GM12878 (cell line): ENCODE data around the gene POLK. TPM values are rescaled to one million over a fixed set of nuclear protein-coding genes. Genes with fewer than 3 reads are reported as not detected.
A peak's percentile ranks its signal among the peaks of the same experiment; 100 is the strongest.

Experiments used
- ATAC-seq: fragments of 200-7000 bp; cut with Tn5 transposase; 3 replicates; pipeline ENCODE4 v1.9.1; 2020; ENCODE audit warnings: mild to moderate bottlenecking, moderate library complexity
- BruUV-seq: library from RNA; stranded (reverse); fragments of 400-500 nt; replicated peaks from 2 replicates; lab custom pipeline; 2021; lab: Mats Ljungman, UMichigan
- CTCF ChIA-PET: fragments of 300-600 bp; sonication (Branson Sonifier 250); formaldehyde crosslinking; extraction: SDS; loops from one replicate; lab custom pipeline; 2021; ENCODE audit warnings: inconsistent platforms; lab: Yijun Ruan, JAX
- POLR2A ChIA-PET: fragments of 350-600 bp; formaldehyde crosslinking; extraction: SDS; loops from one replicate; lab custom pipeline; 2021; ENCODE audit warnings: inconsistent platforms; lab: Charles Lee
- RAD21 ChIA-PET: fragments of 300-600 bp; sonication (Branson Sonifier 250); formaldehyde crosslinking; loops from one replicate; lab custom pipeline; 2023; ENCODE audit warnings: antibody characterized with exemption; ENCODE audit not compliant: unreplicated experiment; lab: Charles Lee
- SMC1A ChIA-PET: fragments of 300-600 bp; sonication (Branson Sonifier 250); formaldehyde crosslinking; loops from one replicate; lab custom pipeline; 2023; ENCODE audit not compliant: unreplicated experiment, uncharacterized antibody; lab: Charles Lee
- DNase-seq: peaks from one replicate; pipeline ENCODE4 v3.0.0-alpha.2; 2011; ENCODE audit warnings: low read depth, low spot score
- FAIRE-seq: peaks from 3 replicates; lab custom pipeline; 2011; peaks lifted over from hg19 to GRCh38; lab: Jason Lieb, UNC
- H2AFZ ChIP-seq: 2 replicates; pipeline ENCODE4 v1.6.0; 2011; ENCODE audit warnings: low read depth, low read length, control low read depth; ENCODE audit not compliant: control insufficient read depth
- H3K27ac ChIP-seq: 2 replicates; pipeline ENCODE4 v1.5.1; 2011; ENCODE audit warnings: control low read depth; ENCODE audit not compliant: control insufficient read depth, insufficient read depth
- H3K27me3 ChIP-seq, 2 experiments: replicated peaks in 1 of 2; 2 replicates each; pipeline versions ENCODE4 v1.6.0 to v1.6.1; 2011; ENCODE audit warnings: low read length in 1 of 2; ENCODE audit not compliant: control insufficient read depth in 2 of 2, insufficient read depth in 2 of 2
- H3K36me3 ChIP-seq, 2 experiments: 2 replicates each; pipeline ENCODE4 v1.5.1; 2011; ENCODE audit warnings: low read length in 1 of 2; ENCODE audit not compliant: control insufficient read depth in 2 of 2, insufficient read depth in 2 of 2
- H3K4me1 ChIP-seq: 2 replicates; pipeline ENCODE4 v1.6.1; 2011; ENCODE audit warnings: mild to moderate bottlenecking, low read length, moderate library complexity, mixed read lengths; ENCODE audit not compliant: control insufficient read depth, insufficient read depth
- H3K4me2 ChIP-seq: 2 replicates; pipeline ENCODE4 v1.6.0; 2011; ENCODE audit warnings: control low read depth; ENCODE audit not compliant: control insufficient read depth, insufficient read depth
- H3K4me3 ChIP-seq: fragments of 200-600 bp; sonication (generic); 2 replicates; pipeline ENCODE4 v1.5.1; 2016
- H3K79me2 ChIP-seq: 2 replicates; pipeline ENCODE4 v1.6.0; 2011; ENCODE audit warnings: low read length; ENCODE audit not compliant: control insufficient read depth, insufficient read depth
- H3K9ac ChIP-seq: 2 replicates; pipeline ENCODE4 v1.8.0; 2011; ENCODE audit warnings: low read length, control low read depth, mixed read lengths; ENCODE audit not compliant: control insufficient read depth, insufficient read depth
- H3K9me3 ChIP-seq: replicated peaks from 3 replicates; pipeline ENCODE4 v1.5.1; 2011; ENCODE audit warnings: mild to moderate bottlenecking, low read length; ENCODE audit not compliant: control insufficient read depth, insufficient read depth
- H4K20me1 ChIP-seq: 2 replicates; pipeline ENCODE4 v1.6.0; 2011; ENCODE audit not compliant: control insufficient read depth, insufficient read depth
- CEBPB ChIP-seq, 2 experiments: fragments of 150-350 bp in 1 of 2; IDR thresholded peaks; 2 replicates each; pipeline ENCODE4 v1.6.1; 2012 to 2014; ENCODE audit warnings: low read depth in 2 of 2, low read length in 2 of 2, borderline replicate concordance in 1 of 2, inconsistent platforms in 1 of 2
- FOXM1 ChIP-seq: IDR thresholded peaks from 2 replicates; pipeline ENCODE4 v1.6.1; 2012; ENCODE audit warnings: low read depth, mild to moderate bottlenecking, inconsistent platforms, low read length, moderate library complexity
- MXI1 ChIP-seq: fragments of 150-350 bp; IDR thresholded peaks from 2 replicates; pipeline ENCODE4 v1.6.1; 2011; ENCODE audit warnings: low read depth, mild to moderate bottlenecking, inconsistent platforms, low read length, improper control_type of control experiment
- NFYA ChIP-seq: IDR thresholded peaks from 2 replicates; pipeline ENCODE4 v1.6.1; 2011; ENCODE audit warnings: low read depth, mild to moderate bottlenecking, low read length, improper control_type of control experiment, borderline replicate concordance
- NR2C1 ChIP-seq: fragments of 450-650 bp; IDR thresholded peaks from 2 replicates; pipeline ENCODE4 v1.6.1; 2017; ENCODE audit warnings: antibody characterized with exemption, mild to moderate bottlenecking, moderate library complexity
- NR2C2 ChIP-seq: IDR thresholded peaks from 2 replicates; pipeline ENCODE4 v1.6.1; 2011; ENCODE audit warnings: borderline replicate concordance, low read depth; ENCODE audit not compliant: control insufficient read depth, insufficient read length
- RAD21 ChIP-seq: IDR thresholded peaks from 2 replicates; pipeline ENCODE4 v1.6.1; 2011; ENCODE audit warnings: mild to moderate bottlenecking, low read depth, low read length, moderate library complexity; ENCODE audit not compliant: insufficient read depth
- RELA ChIP-seq: fragments of 450-650 bp; IDR thresholded peaks from 2 replicates; pipeline ENCODE4 v1.8.0; 2014; ENCODE audit warnings: borderline replicate concordance; ENCODE audit not compliant: partially characterized antibody
- SMARCA5 ChIP-seq: fragments of 450-650 bp; IDR thresholded peaks from 2 replicates; pipeline ENCODE4 v1.6.1; 2017; ENCODE audit warnings: mild to moderate bottlenecking
- SP1 ChIP-seq: IDR thresholded peaks from one replicate; pipeline ENCODE4 v1.6.1; 2011; ENCODE audit warnings: low read depth, low read length
- STAT1 ChIP-seq: fragments of 450-650 bp; conservative IDR thresholded peaks from 2 replicates; pipeline ENCODE4 v1.6.1; 2014; ENCODE audit warnings: antibody characterized with exemption, mild to moderate bottlenecking
- YBX1 ChIP-seq: fragments of 450-650 bp; IDR thresholded peaks from 2 replicates; pipeline ENCODE4 v1.6.1; 2016; ENCODE audit warnings: antibody characterized with exemption
- ZBED1 ChIP-seq: IDR thresholded peaks from 2 replicates; pipeline ENCODE4 v1.6.1; 2016; ENCODE audit warnings: borderline replicate concordance
- ZNF217 ChIP-seq: fragments of 450-650 bp; IDR thresholded peaks from 2 replicates; pipeline ENCODE4 v1.6.1; 2017; ENCODE audit warnings: antibody characterized with exemption, mild to moderate bottlenecking
- WGBS: methylation state at CpG from one replicate; pipeline ENCODE4 v1.1.6; 2016; ENCODE audit warnings: low lambda C conversion rate; ENCODE audit not compliant: insufficient replicate concordance, insufficient coverage; ENCODE audit errors: missing lambda C conversion rate; 5-methylcytosine and 5-hydroxymethylcytosine counted together
- in situ Hi-C: fragments of 300-500 bp; cut with MboI; formaldehyde crosslinking; loops from 9 replicates; pipeline ENCODE4 v1.14.3; 2018; ENCODE audit warnings: mixed read lengths
- intact Hi-C: fragments of 100-400 bp; cut with micrococcal nuclease; formaldehyde crosslinking; loops from one replicate; pipeline ENCODE4 v1.14.2; 2022; ENCODE audit not compliant: unreplicated experiment
- polyA plus RNA-seq, 11 experiments: library from polyadenylated mRNA; depleted of rRNA in 4 of 11; unstranded in 6 of 11; stranded (reverse) in 5 of 11; fragments of >200 nt; fragmentation: Nextera tagmentation in 4 of 11; fragmentation: Illumina TruSeq in 1 of 11; extraction: Ambion mirVana in 4 of 11; extraction: Trizol in 1 of 11; gene quantifications; 1 replicate in 1 of 11; 2 replicates in 10 of 11; pipeline versions ENCODE4 v1.2.1 to v1.2.3, GENCODE V29; 2011 to 2016; ENCODE audit warnings: inconsistent platforms in 2 of 11, missing spikeins in 2 of 11, low read depth in 1 of 11
- total RNA-seq, 4 experiments: library from RNA; depleted of rRNA in 3 of 4; stranded (reverse); fragments of >200 nt in 3 of 4; fragmentation: Illumina TruSeq in 1 of 4; extraction: Trizol in 1 of 4; gene quantifications; 2 replicates each; pipeline versions ENCODE4 v1.2.1 to v1.2.3, GENCODE V29; 2013 to 2021
- TF ChIP-seq, protein P1 (sequence below): fragments of 450-650 bp; IDR thresholded peaks from 2 replicates; pipeline ENCODE4 v1.6.1; 2014; ENCODE audit warnings: mild to moderate bottlenecking

Gene POLK
- total and polyA plus RNA-seq, 10 of the 15 experiments (the other 5 are each of a cell fraction or from before 2014, with no cell fraction given) = 10.4 to 47.6 (median 29.0) TPM

DNA sequence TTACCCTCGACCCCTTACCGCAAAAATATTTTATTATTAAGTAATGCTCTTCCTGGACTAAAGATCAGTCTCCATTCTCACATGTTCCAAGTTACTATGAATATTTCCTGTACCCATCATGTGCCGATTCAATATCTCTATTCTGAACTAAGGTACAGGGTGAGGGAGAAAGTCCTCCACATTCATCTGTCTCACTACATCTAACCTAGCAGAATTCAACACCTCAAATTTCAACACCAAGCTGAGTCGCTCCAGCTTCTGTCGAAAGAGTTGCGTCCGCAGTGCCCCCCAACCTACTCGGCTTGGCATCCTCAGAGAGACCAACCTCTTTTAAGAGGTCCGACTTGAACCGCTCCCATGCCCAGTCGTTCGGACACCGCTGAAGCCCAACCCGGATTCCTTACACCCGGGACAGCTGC lies 1.3 kb upstream of the POLK start:
- intact Hi-C loops = loop anchor here (2.0 to 10.0 kb wide), 4 partner anchors 56 to 276 kb away; partner anchors contain the start of genes ANKRD31 and HMGCR

DNA sequence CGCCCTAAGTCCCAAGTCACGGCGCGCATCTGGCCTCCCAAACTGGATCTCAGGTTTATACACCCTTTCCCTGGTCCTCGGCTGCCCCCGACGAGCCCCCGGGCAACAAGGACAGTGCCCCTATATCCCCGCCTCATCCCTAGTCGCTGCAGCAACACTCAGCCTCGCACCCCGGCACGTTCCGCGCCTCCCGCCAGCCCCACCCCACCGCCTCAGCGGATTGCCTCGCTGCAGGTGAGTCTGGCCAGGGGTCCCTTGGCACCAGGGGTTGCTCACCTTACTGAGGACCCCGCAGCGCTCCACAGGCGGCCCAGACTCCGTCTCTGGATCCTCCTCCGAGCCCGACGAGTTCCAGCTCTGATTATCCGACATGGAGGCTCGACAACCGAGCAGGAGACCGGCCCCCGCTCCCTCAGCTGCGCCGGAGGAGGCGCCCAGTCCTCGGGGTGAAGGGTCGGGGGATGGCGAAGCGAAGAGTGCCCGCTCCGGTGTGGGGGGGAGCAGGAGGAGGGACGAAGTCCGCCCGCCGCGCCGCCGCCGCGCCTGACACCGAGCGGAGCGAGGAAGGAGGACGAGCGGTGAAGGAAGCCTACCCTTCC lies 756 bp upstream of the POLK start:
- TSS peak; percentile 69 for BruUV-seq
- H3K27ac ChIP-seq = peak overlapping the region; percentile 76
- FAIRE-seq (no peak), DNase-seq (no peak), ATAC-seq (peak; percentile 33)
- H3K4me1 ChIP-seq = 0 out of 2 replicates have a peak, but pooled peaks cover 3% of the 10 kb centered on the region
- ChIA-PET RAD21 (interaction anchor here (0.9 to 11.3 kb wide), 6 partner anchors 10 to 158 kb away, joined by 3 to 123 read pairs (median 8); no protein-coding TSS in a partner anchor), SMC1A (interaction anchor here (1.4 to 6.8 kb wide), 8 partner anchors 7 to 158 kb away, joined by 4 to 90 read pairs (median 17); no protein-coding TSS in a partner anchor), CTCF (interaction anchor here (1.7 to 2.8 kb wide), 2 partner anchors 65 to 170 kb away, joined by 4 to 13 read pairs; no protein-coding TSS in a partner anchor), POLR2A (interaction anchor here (0.5 to 6.1 kb wide), 7 partner anchors 8 to 1217 kb away, joined by 4 to 44 read pairs (median 9); partner anchors contain the start of gene HMGCR)
- no peaks in the 10 kb centered on the region for H4K20me1 ChIP-seq
- peak overlapping the region; percentile 81 for H2AFZ ChIP-seq
- H3K9me3 ChIP-seq = no peaks in the 10 kb centered on the region; the same call in 2 of the 3 replicates
- H3K4me3 ChIP-seq = peak overlapping the region; percentile 98
- no peaks in the 10 kb centered on the region; a peak in 1 of 4 replicates for H3K36me3 ChIP-seq
- in situ Hi-C loops = loop anchor here (10.0 kb wide), 1 partner anchor 54 kb away; no protein-coding TSS in a partner anchor
- intact Hi-C loops = loop anchor here (2.0 to 10.0 kb wide), 4 partner anchors 56 to 276 kb away; partner anchors contain the start of genes ANKRD31 and HMGCR
- H3K4me2 ChIP-seq = peak overlapping the region; percentile 26
- H3K9ac ChIP-seq = peak overlapping the region; percentile 91
- H3K79me2 ChIP-seq = peaks cover 98% of the 10 kb centered on the region
- 2% methylated on average over 47 of the region's 54 CpGs for WGBS
- H3K27me3 ChIP-seq = no peaks in the 10 kb centered on the region
- no peak for TF ChIP-seq RELA
- TF ChIP-seq, protein P1, sequence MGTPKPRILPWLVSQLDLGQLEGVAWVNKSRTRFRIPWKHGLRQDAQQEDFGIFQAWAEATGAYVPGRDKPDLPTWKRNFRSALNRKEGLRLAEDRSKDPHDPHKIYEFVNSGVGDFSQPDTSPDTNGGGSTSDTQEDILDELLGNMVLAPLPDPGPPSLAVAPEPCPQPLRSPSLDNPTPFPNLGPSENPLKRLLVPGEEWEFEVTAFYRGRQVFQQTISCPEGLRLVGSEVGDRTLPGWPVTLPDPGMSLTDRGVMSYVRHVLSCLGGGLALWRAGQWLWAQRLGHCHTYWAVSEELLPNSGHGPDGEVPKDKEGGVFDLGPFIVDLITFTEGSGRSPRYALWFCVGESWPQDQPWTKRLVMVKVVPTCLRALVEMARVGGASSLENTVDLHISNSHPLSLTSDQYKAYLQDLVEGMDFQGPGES = no peak
- TF ChIP-seq YBX1 = no peak
- TF ChIP-seq NR2C1 = 0 out of 2 replicates have a peak, but pooled peaks have one; percentile 39
- TF ChIP-seq SP1 = no peak
- no peak for TF ChIP-seq ZNF217
- no peak for TF ChIP-seq RAD21
- TF ChIP-seq FOXM1 = no peak
- 0 out of 2 replicates have a peak, but pooled peaks have one; percentile 53 for TF ChIP-seq SMARCA5
- TF ChIP-seq STAT1 = 0 out of 2 replicates have a peak, but pooled peaks have one; percentile 18
- TF ChIP-seq NR2C2 = no peak
- TF ChIP-seq NFYA = no peak
- TF ChIP-seq CEBPB (IDR thresholded peaks at IDR 0.05; ENCODE audit: borderline replicate concordance in 1 of 2, low read depth in 2 of 2, low read length in 2 of 2) = no peak

More for the DNA sequence above, 1.3 kb upstream of the POLK start:
- DNase-seq = no peak
- H3K4me3 ChIP-seq = peak overlapping the region; percentile 98
- RAD21 ChIA-PET = interaction anchor here (0.9 to 11.3 kb wide), 7 partner anchors 49 to 173 kb away, joined by 3 to 123 read pairs (median 8); partner anchors contain the start of gene HMGCR
- H3K36me3 ChIP-seq = no peaks in the 10 kb centered on the region; a peak in 1 of 4 replicates
- peak overlapping the region; percentile 81 for H2AFZ ChIP-seq
- SMC1A ChIA-PET = interaction anchor here (1.4 to 6.8 kb wide), 8 partner anchors 8 to 207 kb away, joined by 4 to 90 read pairs (median 12); partner anchors contain the start of gene POC5
- peak; percentile 4 for ATAC-seq
- in situ Hi-C loops = loop anchor here (10.0 kb wide), 1 partner anchor 54 kb away; no protein-coding TSS in a partner anchor
- 0 out of 2 replicates have a peak, but pooled peaks cover 2% of the 10 kb centered on the region for H3K4me1 ChIP-seq
- POLR2A ChIA-PET = interaction anchor here (0.5 to 6.1 kb wide), 8 partner anchors 9 to 1218 kb away, joined by 3 to 44 read pairs (median 12); partner anchors contain the start of gene HMGCR
- H3K9me3 ChIP-seq = no peaks in the 10 kb centered on the region; the same call in 2 of the 3 replicates
- H3K79me2 ChIP-seq = peaks cover 97% of the 10 kb centered on the region
- H3K4me2 ChIP-seq = peak overlapping the region; percentile 26
- peak overlapping the region; percentile 76 for H3K27ac ChIP-seq
- no peaks in the 10 kb centered on the region for H3K27me3 ChIP-seq
- CTCF ChIA-PET = interaction anchor here (0.8 to 2.8 kb wide), 5 partner anchors 10 to 171 kb away, joined by 3 to 13 read pairs (median 4); no protein-coding TSS in a partner anchor
- no TSS peak for BruUV-seq
- peak overlapping the region; percentile 91 for H3K9ac ChIP-seq
- no peaks in the 10 kb centered on the region for H4K20me1 ChIP-seq
- no peak for FAIRE-seq
- no peak for TF ChIP-seq ZBED1
- TF ChIP-seq MXI1 = peak; percentile 26; the same call in 1 of the 2 replicates
- WGBS = under 1% methylated on average over 15 of the region's 15 CpGs
